ENCODE data around the gene MRPL58.
"Not testable (repeated sequence)": the region's sequence is repeated elsewhere in the genome, so short reads cannot be mapped to it uniquely, and the experiment has no call there.

- TF ChIP-seq EZH2 (IDR thresholded peaks at IDR 0.05; ENCODE audit: low read length) = not testable (repeated sequence)
- TF ChIP-seq, protein P1, sequence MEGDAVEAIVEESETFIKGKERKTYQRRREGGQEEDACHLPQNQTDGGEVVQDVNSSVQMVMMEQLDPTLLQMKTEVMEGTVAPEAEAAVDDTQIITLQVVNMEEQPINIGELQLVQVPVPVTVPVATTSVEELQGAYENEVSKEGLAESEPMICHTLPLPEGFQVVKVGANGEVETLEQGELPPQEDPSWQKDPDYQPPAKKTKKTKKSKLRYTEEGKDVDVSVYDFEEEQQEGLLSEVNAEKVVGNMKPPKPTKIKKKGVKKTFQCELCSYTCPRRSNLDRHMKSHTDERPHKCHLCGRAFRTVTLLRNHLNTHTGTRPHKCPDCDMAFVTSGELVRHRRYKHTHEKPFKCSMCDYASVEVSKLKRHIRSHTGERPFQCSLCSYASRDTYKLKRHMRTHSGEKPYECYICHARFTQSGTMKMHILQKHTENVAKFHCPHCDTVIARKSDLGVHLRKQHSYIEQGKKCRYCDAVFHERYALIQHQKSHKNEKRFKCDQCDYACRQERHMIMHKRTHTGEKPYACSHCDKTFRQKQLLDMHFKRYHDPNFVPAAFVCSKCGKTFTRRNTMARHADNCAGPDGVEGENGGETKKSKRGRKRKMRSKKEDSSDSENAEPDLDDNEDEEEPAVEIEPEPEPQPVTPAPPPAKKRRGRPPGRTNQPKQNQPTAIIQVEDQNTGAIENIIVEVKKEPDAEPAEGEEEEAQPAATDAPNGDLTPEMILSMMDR (optimal IDR thresholded peaks at IDR 0.05 in 1 of 3, IDR thresholded peaks at IDR 0.05 in 1 of 3, conservative IDR thresholded peaks at IDR 0.05 in 1 of 3; ENCODE audit: extremely low read depth in 1 of 3, insufficient read depth in 2 of 3, low read length in 3 of 3) = not testable (repeated sequence)
These were observed 29.7 kb upstream of the MRPL58 start for GRCh38 chr17:74982663-74983313.

All from keratinocyte (primary cell).